NCI-H2196 treated with DMSO at 0.1 percent for 48 hours (cell line): ENCODE data around the gene TMTC1.

ENCODE experiments used
- DNase-seq: peaks from one replicate; lab custom pipeline; 2025; ENCODE audit not compliant: unreplicated experiment; lab: John Stamatoyannopoulos, UW

The TMTC1 gene

DNA sequence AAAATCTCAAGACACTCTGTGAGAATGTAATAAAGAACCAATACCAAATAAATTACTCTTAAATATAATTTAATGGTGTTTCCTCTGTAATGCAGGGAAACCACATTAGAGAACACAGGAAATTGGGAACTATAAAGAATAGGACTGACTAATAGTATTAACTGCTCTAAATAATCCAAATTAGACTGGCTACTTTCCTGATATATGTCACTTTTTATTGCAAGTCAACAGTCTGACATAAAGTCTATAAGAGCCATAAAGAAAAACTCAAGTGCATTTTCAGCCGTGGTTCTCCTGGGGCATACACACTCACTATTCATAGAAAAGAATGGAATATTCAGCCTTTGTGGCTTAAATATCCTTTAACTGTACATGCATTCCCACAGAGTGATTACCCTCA, 161.5 kb downstream of the TMTC1 start:
- no peak for DNase-seq

DNA sequence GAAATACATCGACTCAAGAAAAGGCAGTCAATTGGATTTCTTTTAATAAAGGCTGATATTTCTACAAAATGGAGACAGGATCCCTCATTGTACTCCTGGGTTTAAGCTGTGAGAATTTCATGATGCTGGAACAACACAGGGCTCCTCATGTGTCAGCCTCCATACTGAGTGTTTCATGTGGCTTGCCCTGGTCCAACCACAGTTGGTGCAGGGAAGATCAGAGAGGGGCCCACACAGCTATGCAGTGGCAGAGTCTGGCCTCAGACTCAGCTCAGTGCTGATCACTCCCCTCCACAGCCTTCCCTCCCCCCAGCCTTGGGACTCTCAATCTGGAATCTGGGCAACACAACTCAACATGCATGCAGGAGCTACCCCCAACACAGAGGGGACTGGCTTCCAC, 163.7 kb downstream of the TMTC1 start:
- DNase-seq, result no peak

DNA sequence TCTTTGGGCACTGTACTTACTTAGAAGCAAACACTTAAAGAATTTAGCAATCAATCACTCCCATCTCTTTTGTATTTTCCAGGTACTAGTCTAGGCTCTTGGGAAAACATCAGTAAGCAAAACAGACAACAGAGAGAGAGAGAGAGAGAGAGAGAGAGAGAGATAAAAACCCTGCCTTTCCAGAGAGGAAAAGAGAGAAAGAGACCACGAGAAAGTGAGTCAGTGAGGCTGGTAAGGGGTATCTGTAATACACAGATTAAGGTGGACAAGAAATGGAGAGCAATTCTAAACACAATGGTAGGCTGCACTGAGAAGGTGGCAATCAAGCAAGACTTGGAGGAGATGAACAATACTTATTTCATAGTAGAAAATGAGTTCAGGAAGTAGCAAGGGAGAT, 166.3 kb downstream of the TMTC1 start:
- no peak for DNase-seq

DNA sequence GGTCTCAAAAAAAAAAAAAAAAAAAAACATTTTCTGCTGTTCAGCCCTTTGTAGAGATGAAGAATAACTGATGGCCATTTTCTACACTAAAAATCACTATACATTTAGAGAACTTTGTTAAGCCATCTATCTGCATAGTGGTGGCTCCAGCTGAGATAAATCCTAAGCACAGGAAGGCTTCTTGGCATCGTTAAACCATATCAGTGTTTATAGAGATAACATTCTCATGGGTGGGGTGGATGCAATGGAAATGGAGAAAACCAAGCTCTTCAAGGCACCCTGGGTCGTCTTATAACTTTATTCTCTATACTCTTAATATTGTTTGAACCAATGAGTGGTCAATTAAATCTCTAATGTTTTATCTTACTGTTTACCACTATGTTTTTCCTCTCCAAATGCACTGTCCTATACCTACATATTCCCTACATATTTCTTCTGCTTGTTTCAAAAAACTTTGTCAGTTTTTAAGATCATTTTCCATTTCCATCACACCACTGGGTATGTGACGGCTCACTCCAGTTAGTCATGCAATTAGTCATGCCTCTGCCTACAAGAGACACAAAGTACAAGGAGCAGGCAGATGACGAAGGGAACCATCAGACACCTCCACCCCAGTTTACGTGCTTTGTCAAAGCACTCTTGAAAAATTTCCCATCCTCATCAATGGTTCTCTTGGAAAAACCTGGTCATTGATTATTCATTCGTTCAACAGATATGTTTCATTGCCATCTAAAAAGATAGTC, 166.9 kb downstream of the TMTC1 start:
- DNase-seq, result no peak

- no peak for DNase-seq
Measured at GRCh38 chr12:29614694-29615325, 168.9 kb downstream of the TMTC1 start.

DNA sequence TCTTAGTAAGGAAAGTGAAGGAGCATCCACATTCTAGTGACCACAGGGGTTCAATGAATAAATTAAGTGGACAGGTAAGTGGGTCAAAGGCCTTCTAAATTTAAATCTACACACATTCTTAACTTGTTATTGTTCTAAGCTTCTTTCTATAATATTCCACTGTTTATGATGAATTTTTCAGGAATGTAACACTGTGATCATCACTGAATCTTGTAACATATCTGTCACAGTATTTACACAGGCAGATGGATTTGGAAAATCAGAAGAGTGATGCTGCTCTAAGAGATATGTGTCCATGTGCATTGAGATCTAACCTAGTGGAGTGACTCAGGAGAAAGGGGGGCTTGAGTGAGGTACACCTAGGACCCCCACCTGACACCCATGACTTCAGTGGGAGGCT, 170.8 kb downstream of the TMTC1 start:
- no peak for DNase-seq

DNA sequence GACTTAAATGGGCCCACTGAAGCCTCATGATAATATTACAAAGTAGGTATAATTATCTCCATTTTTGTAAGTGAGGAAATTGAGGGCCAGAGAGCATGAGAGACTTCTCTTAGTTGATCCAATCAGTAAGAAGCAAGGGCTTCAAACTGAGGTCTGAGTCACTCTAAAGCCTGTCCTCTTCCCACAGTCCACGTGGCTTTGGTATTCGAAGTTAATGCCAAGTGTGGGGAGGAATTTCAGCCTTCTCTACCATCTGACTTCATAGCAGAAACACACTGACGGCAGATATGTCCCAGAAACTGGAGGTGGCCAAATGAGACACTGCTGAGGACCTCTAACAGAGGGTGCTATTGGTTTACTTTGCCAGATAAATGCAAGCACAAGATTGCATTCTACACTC, 171.8 kb downstream of the TMTC1 start:
- no peak for DNase-seq

DNA sequence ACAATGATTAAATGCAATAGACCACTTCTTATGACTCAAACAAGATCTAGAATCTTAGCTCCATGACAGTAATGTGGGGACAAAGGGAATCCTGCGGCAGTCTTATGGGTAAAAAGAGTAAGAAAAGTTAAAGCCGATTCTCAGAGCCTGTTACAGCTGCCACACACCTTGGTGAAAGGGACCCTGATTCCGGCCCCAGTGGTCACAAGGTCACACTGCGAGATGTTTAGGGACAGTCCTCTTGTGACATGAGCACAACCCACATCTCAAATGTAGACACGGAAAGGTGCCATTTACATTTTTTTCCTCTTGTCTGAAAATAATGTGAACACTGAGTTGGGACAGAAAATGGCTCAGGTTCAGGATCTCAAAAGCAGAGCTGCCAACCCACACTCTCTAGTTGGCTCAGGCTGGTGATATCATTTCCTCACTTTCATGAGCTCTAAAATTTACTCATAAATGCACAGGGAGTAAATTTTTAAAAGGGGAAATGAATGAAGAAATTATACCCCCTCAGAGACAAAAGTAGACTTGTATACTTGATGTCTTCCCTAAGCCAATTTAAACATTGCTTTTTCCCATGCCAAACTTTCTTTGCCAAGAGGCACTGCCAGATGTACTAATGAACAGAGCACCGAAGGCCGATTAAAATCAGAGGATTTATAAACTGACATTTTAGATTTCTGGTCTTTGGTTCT, 173.1 kb downstream of the TMTC1 start:
- no peak for DNase-seq

GRCh38 chr12:29609431-29610215, 174.1 kb downstream of the TMTC1 start:
- no peak for DNase-seq

GRCh38 chr12:29608581-29608980, 175.2 kb downstream of the TMTC1 start:
- no peak for DNase-seq

GRCh38 chr12:29599381-29599780, 184.4 kb downstream of the TMTC1 start:
- no peak for DNase-seq

DNA sequence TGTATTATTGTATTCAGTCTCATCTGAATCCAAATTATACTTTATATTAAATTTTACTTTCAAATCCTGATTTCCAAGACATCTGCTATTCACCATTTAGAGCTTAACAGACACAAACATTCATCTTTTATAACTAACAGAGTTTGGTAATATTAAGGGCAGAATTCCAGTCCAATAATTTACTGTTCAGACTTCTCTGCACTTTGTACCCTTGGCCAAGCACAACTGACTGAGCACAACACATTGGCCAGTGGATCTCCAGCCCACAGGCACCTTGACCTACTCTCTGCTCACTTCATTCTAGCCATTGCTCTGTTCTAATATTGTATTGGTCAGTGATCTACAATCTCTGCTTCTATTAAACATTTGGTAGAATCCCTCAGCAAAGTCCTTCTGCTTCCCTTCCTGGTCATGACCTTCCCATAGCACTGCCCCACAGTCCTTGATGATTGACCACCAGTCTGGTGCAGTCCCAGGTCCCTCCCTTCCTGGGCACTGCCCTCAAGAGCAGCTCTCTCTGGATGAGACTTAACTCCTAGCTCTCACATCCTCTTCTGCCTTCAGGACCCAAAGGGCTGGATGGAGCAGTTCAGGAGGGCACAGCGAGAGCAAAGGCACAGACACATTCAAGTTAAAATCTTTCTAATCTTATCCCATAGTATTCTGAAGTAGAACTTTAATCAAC, 188.5 kb downstream of the TMTC1 start:
- no peak for DNase-seq

DNA sequence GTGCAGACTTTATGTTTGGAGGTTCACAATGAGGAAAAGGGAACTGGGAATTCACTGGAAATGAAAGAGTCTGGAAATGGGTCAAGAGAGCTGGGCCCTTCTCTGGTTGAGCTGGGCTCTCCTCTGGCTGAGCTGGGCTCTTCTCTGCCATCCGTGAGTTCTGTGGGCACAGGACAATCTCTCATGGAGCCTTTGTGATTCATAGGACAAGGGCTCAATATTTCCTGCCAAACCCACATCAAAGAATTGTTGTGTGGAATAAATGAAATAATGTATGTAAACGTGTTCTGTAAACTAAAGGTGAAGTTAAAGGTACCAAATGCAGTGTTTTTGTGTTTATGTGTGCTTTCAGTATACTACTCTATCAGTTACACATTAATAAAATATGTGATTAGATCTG, 190.7 kb downstream of the TMTC1 start:
- DNase-seq, result no peak

DNA sequence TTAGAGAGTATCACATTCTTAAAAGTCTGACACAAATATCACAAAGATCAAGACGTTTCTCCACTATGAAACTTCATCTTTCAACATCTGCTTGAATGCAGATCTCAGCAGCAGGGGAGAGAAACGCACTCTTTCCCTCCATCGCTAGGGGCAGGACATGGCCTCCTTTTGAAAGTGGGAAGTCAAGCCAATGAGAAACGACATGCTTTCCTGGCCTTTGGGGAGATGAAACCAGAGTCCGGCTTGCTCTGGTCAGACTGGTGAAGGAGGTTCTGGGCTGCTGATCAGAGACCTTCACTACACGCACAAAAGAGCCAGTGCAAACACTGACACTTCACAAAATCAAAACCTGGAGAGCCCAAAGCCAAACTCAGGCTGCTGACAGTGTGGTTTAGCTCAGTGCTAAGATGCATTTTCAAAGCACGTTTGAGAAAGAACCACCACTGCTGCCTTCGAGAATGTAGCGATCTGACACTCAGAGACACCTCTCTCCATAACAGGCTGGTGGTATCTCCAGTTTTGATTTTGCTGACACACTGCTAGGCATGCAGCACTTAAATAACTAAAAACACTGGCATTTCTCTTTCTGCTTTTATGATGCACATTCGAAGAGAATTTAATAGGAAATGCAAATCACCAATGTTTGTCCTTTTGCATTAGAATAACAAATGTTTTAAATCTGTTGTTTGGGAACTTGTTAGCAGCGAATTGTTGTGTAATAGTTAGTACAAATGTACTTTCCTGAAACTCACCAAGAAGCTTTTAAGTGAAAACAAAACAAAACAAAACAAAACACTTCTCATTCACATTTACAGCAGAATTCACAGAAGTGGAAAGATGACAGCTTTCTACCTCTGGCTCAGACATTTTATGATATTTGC, 192.4 kb downstream of the TMTC1 start:
- DNase-seq, result no peak

- DNase-seq, result no peak
Measured at GRCh38 chr12:29589851-29590250, 193.9 kb downstream of the TMTC1 start.

DNA sequence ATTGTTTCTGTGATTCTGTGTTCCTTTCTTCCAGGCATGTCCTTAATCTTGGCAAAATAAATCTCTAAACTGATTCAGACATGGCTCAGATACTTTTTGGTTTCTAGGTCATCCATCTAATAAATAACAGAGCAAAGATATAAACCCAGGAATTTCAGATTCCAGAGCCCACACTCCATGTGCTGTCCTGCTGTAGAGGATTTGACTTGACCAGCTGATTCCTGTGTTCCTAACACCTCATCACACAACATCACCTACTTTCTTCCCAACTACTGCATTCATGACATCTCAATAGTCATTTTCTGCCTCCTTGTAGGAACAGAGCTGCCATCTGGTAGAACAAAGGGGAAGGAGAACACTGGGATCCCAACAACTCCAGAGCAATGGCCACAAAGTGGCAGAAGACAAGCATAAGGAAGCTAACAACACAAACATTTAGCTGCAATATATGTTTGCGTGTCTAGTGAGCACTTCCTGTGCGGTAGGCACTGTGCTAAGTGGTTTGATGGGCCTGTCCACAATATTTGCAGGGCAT, 194.4 kb downstream of the TMTC1 start:
- DNase-seq, result no peak

- no peak for DNase-seq
Measured at GRCh38 chr12:29582677-29583272, 201.0 kb downstream of the TMTC1 start.

- DNase-seq, result no peak
Measured at GRCh38 chr12:29582146-29582545, 201.6 kb downstream of the TMTC1 start.

DNA sequence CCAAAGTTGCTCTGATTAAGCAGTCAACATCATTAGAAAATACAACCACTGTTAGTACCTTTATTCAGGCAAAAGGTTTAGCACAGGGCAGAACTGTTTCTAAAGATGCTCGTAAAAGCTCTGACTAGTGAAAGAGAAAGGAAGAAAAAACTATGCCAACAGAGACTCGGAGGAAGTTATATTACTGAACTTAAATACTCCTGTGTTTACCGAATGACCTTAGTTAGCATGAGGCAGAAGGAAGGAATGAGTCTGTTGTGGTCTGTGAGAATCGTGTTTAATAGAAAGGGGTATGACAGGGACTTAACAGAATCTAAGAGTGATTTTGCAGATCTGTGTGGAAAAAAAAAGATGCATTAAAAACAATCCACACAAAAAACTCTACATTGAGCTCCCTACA, 202.1 kb downstream of the TMTC1 start:
- DNase-seq, result no peak
